ENCODE measurements around the gene PCDHAC2. TPM values are rescaled to one million over a fixed set of nuclear protein-coding genes. Genes with fewer than 3 reads are reported as not detected.
A peak's percentile ranks its signal among the peaks of the same experiment; 100 is the strongest.

The PCDHAC2 gene
- total and polyA plus RNA-seq, 9 of the 15 experiments (the other 6 are each of a cell fraction or from before 2014, with no cell fraction given), result 0.03 TPM; not detected in 8

DNA sequence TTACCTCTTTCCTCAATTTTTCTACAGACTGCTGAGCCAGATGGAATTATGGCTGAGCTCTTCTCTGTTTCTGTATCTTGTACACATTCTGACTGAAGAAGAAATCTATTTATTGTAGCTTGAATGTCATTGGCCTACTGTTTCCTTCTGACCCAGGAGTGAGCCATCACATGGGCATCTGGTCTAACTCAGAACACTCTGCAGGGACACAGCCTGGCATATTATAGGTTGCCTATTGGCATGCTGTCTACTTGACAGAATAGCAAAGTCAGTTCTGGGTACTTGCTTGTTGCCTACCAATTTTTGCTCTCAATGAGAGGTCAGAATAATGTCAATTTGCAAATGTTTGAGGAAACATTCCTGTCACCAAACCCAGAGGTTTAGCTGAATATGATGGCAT lies 7.3 kb downstream of the PCDHAC2 start:
- ATAC-seq (no peak), DNase-seq (ENCODE audit: extremely low read depth in 1 of 4, low spot score in 3 of 4) (no peak), FAIRE-seq (no peak)
- Histone ChIP-seq H3K4me1 (replicated peaks in 1 of 2; ENCODE audit: control insufficient read depth in 2 of 2, insufficient read depth in 2 of 2, low read length in 2 of 2) (no peaks in the 10 kb centered on the region), H3K36me3 (ENCODE audit: control insufficient read depth, insufficient read depth, low read length) (no peaks in the 10 kb centered on the region), H3K9me3 (replicated peaks; ENCODE audit: control insufficient read depth, insufficient read depth, low read depth, low read length) (no peaks in the 10 kb centered on the region), H3K27me3 (ENCODE audit: control insufficient read depth in 2 of 2, insufficient read depth in 2 of 2, low read length in 2 of 2) (no peaks in the 10 kb centered on the region; a peak in 1 of 5 replicates), H3K4me2 (ENCODE audit: insufficient read depth, low read length) (no peak overlapping the region), H3K9ac (ENCODE audit: insufficient read depth in 1 of 2, low read depth in 2 of 2, low read length in 2 of 2) (no peak overlapping the region), H3K9me1 (ENCODE audit: control insufficient read depth, insufficient read depth, low read length) (no peaks in the 10 kb centered on the region), H3K27ac (ENCODE audit: extremely low read depth, low read depth, low read length) (no peak overlapping the region), H4K20me1 (replicated peaks; ENCODE audit: control insufficient read depth, insufficient read depth, low read length) (no peaks in the 10 kb centered on the region), H3K79me2 (ENCODE audit: control insufficient read depth, insufficient read depth, low read length) (no peaks in the 10 kb centered on the region), H2AFZ (ENCODE audit: low read depth, low read length) (no peak overlapping the region), H3K4me3 (no peak overlapping the region)
- no TSS peak for BruUV-seq (replicated peaks)
- in situ Hi-C loops (cut with MboI), result no loop called here
- ChIA-PET CTCF (ENCODE audit: low intra/inter-chr PET ratio) (no interaction called here), POLR2A (no interaction called here)
- intact Hi-C loops (cut with micrococcal nuclease), result no loop called here
- TF ChIP-seq SIX5 (IDR thresholded peaks at IDR 0.05; ENCODE audit: borderline replicate concordance in 1 of 2, insufficient read depth in 1 of 2, low read depth in 1 of 2, low read length in 2 of 2) (no peak), ZNF507 (tag; conservative IDR thresholded peaks at IDR 0.05) (no peak), ZKSCAN3 (CRISPR knock-in tag; IDR thresholded peaks at IDR 0.05) (no peak), MBD2 (IDR thresholded peaks at IDR 0.05; ENCODE audit: borderline replicate concordance, low read depth) (no peak)
- TF ChIP-seq, protein P1, sequence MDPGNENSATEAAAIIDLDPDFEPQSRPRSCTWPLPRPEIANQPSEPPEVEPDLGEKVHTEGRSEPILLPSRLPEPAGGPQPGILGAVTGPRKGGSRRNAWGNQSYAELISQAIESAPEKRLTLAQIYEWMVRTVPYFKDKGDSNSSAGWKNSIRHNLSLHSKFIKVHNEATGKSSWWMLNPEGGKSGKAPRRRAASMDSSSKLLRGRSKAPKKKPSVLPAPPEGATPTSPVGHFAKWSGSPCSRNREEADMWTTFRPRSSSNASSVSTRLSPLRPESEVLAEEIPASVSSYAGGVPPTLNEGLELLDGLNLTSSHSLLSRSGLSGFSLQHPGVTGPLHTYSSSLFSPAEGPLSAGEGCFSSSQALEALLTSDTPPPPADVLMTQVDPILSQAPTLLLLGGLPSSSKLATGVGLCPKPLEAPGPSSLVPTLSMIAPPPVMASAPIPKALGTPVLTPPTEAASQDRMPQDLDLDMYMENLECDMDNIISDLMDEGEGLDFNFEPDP (CRISPR knock-in tag; IDR thresholded peaks at IDR 0.05), result no peak

DNA sequence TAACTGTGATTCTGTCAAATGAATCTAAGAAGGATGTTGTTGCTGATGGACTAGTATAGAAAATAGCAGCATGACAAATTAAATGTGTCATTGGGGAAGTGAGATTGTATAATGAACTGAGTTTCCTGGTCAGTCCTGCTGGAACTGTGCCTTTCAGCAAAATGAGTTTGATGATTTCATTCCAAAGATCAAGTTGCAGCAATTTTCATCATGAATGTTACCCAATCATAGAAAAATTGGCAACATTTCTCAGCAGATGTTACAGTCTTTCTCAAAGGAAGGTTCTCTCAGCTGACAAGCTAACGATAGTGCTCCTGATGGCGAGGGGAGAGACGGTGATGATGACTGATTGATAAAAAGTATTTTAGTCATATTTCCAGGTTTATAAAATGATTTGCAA lies 10.7 kb downstream of the PCDHAC2 start:
- no peaks in the 10 kb centered on the region for H3K36me3 ChIP-seq (ENCODE audit: control insufficient read depth, insufficient read depth, low read length)
- POLR2A ChIA-PET, result no interaction called here
- DNase-seq (ENCODE audit: extremely low read depth in 1 of 4, low spot score in 3 of 4) (no peak), ATAC-seq (no peak), FAIRE-seq (no peak)
- 2% methylated on average over 3 of the region's 3 CpGs for WGBS (ENCODE audit: insufficient coverage, low coverage, missing lambda C conversion rate)
- H3K27ac ChIP-seq (ENCODE audit: extremely low read depth, low read depth, low read length), result no peak overlapping the region
- no peak overlapping the region for H3K4me3 ChIP-seq
- CTCF ChIA-PET (ENCODE audit: low intra/inter-chr PET ratio), result no interaction called here
- H4K20me1 ChIP-seq (replicated peaks; ENCODE audit: control insufficient read depth, insufficient read depth, low read length), result no peaks in the 10 kb centered on the region
- H3K9ac ChIP-seq (ENCODE audit: insufficient read depth in 1 of 2, low read depth in 2 of 2, low read length in 2 of 2), result no peak overlapping the region
- no peak overlapping the region for H3K4me2 ChIP-seq (ENCODE audit: insufficient read depth, low read length)
- H3K4me1 ChIP-seq (replicated peaks in 1 of 2; ENCODE audit: control insufficient read depth in 2 of 2, insufficient read depth in 2 of 2, low read length in 2 of 2), result no peaks in the 10 kb centered on the region
- in situ Hi-C loops (cut with MboI) (no loop called here), intact Hi-C loops (cut with micrococcal nuclease) (no loop called here)
- TF ChIP-seq, protein P2, sequence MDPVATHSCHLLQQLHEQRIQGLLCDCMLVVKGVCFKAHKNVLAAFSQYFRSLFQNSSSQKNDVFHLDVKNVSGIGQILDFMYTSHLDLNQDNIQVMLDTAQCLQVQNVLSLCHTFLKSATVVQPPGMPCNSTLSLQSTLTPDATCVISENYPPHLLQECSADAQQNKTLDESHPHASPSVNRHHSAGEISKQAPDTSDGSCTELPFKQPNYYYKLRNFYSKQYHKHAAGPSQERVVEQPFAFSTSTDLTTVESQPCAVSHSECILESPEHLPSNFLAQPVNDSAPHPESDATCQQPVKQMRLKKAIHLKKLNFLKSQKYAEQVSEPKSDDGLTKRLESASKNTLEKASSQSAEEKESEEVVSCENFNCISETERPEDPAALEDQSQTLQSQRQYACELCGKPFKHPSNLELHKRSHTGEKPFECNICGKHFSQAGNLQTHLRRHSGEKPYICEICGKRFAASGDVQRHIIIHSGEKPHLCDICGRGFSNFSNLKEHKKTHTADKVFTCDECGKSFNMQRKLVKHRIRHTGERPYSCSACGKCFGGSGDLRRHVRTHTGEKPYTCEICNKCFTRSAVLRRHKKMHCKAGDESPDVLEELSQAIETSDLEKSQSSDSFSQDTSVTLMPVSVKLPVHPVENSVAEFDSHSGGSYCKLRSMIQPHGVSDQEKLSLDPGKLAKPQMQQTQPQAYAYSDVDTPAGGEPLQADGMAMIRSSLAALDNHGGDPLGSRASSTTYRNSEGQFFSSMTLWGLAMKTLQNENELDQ (CRISPR knock-in tag; IDR thresholded peaks at IDR 0.05; ENCODE audit: borderline replicate concordance), result no peak
- TF ChIP-seq CEBPG (CRISPR knock-in tag; IDR thresholded peaks at IDR 0.05) (no peak), CEBPG (tag; conservative IDR thresholded peaks at IDR 0.05 in 1 of 2, IDR thresholded peaks at IDR 0.05 in 1 of 2) (peak in 1 of 2 experiments; percentile 48; a peak in 2 of 4 replicates)
- no peaks in the 10 kb centered on the region for H3K9me3 ChIP-seq (replicated peaks; ENCODE audit: control insufficient read depth, insufficient read depth, low read depth, low read length)
- H3K9me1 ChIP-seq (ENCODE audit: control insufficient read depth, insufficient read depth, low read length), result no peaks in the 10 kb centered on the region
- no TSS peak for BruUV-seq (replicated peaks)
- H3K27me3 ChIP-seq (ENCODE audit: control insufficient read depth in 2 of 2, insufficient read depth in 2 of 2, low read length in 2 of 2), result no peaks in the 10 kb centered on the region
- no peak overlapping the region for H2AFZ ChIP-seq (ENCODE audit: low read depth, low read length)
- no peaks in the 10 kb centered on the region for H3K79me2 ChIP-seq (ENCODE audit: control insufficient read depth, insufficient read depth, low read length)

Measured in K562 (cell line).